Stomach (tissue), 4 donors: Measurements from ENCODE around the gene RPS6KL1.

Source experiments
- CTCF ChIP-seq, 7 experiments: fragments of 450-650 bp in 4 of 7; fragments of 200-600 bp in 3 of 7; sonication (generic) in 3 of 7; IDR thresholded peaks; one replicate each; pipeline ENCODE4 v1.5.1; 2016 to 2019; ENCODE audit warnings: antibody characterized with exemption in 7 of 7, control low read depth in 2 of 7, mild to moderate bottlenecking in 1 of 7
- EP300 ChIP-seq: sonication (generic); formaldehyde crosslinking; IDR thresholded peaks from one replicate; pipeline ENCODE4 v1.6.1; 2017; ENCODE audit warnings: antibody characterized with exemption
- POLR2A ChIP-seq, 4 donors: fragments of 450-650 bp; IDR thresholded peaks; one replicate each; pipeline ENCODE4 v1.6.1; 2016; ENCODE audit warnings: antibody characterized with exemption in 4 of 4, control low read depth in 2 of 4, mild to moderate bottlenecking in 1 of 4, moderate library complexity in 1 of 4
- POLR2AphosphoS5 ChIP-seq, 3 donors: sonication (generic); formaldehyde crosslinking; IDR thresholded peaks; one replicate each; pipeline ENCODE4 v1.6.1; 2016; ENCODE audit warnings: antibody characterized with exemption in 3 of 3

GRCh38 chr14:74918380-74918779 lies 4.7 kb downstream of the RPS6KL1 start:
- TF ChIP-seq POLR2AphosphoS5 (IDR thresholded peaks at IDR 0.05) (no peak), CTCF (IDR thresholded peaks at IDR 0.05) (no peak), POLR2A (IDR thresholded peaks at IDR 0.05) (no peak), EP300 (no peak)
